GM21529 (cell line): Measurements from ENCODE around the gene CC2D2A.
"Not testable (repeated sequence)": the region's sequence is repeated elsewhere in the genome, so short reads cannot be mapped to it uniquely, and the experiment has no call there.

ENCODE experiments used
- ATAC-seq: cut with Tn5 transposase; IDR thresholded peaks from one replicate; pipeline ENCODE4 v1.9.1; 2021; ENCODE audit not compliant: unreplicated experiment

The CC2D2A gene

GRCh38 chr4:15556511-15557092, 86.9 kb downstream of the CC2D2A start:
- no peak for ATAC-seq

GRCh38 chr4:15557786-15558550, 88.3 kb downstream of the CC2D2A start:
- ATAC-seq: no peak

GRCh38 chr4:15558561-15558960, 88.9 kb downstream of the CC2D2A start:
- no peak for ATAC-seq

- no peak for ATAC-seq
Measured at GRCh38 chr4:15562114-15562513, 92.4 kb downstream of the CC2D2A start.

- ATAC-seq: no peak
Measured at GRCh38 chr4:15562623-15563022, 92.9 kb downstream of the CC2D2A start.

GRCh38 chr4:15563871-15564270, 94.2 kb downstream of the CC2D2A start:
- no peak for ATAC-seq

- no peak for ATAC-seq
Measured at GRCh38 chr4:15568821-15569220, 99.1 kb downstream of the CC2D2A start.

- ATAC-seq: no peak
Measured at GRCh38 chr4:15569746-15570145, 100.1 kb downstream of the CC2D2A start.

- ATAC-seq: no peak
Measured at GRCh38 chr4:15575966-15576365, 106.3 kb downstream of the CC2D2A start.

- no peak for ATAC-seq
Measured at GRCh38 chr4:15577508-15577907, 107.8 kb downstream of the CC2D2A start.

GRCh38 chr4:15584785-15585184, 115.1 kb downstream of the CC2D2A start:
- ATAC-seq: no peak

- ATAC-seq: no peak
Measured at GRCh38 chr4:15585331-15585730, 115.6 kb downstream of the CC2D2A start.

- ATAC-seq: no peak
Measured at GRCh38 chr4:15586066-15586465, 116.4 kb downstream of the CC2D2A start.

GRCh38 chr4:15587649-15588048, 118.0 kb downstream of the CC2D2A start:
- ATAC-seq: no peak

GRCh38 chr4:15592799-15593198, 123.1 kb downstream of the CC2D2A start:
- no peak for ATAC-seq

GRCh38 chr4:15598644-15599043, 129.0 kb downstream of the CC2D2A start:
- no peak for ATAC-seq

GRCh38 chr4:15600176-15600575, 130.5 kb downstream of the CC2D2A start:
- no peak for ATAC-seq

- no peak for ATAC-seq
Measured at GRCh38 chr4:15601862-15602261, 132.2 kb downstream of the CC2D2A start.

- no peak for ATAC-seq
Measured at GRCh38 chr4:15605537-15605936, 135.9 kb downstream of the CC2D2A start.

- no peak for ATAC-seq
Measured at GRCh38 chr4:15610855-15611254, 141.2 kb downstream of the CC2D2A start.

GRCh38 chr4:15612136-15612535, 142.5 kb downstream of the CC2D2A start:
- no peak for ATAC-seq

GRCh38 chr4:15614891-15615290, 145.2 kb downstream of the CC2D2A start:
- not testable (repeated sequence) for ATAC-seq

GRCh38 chr4:15617407-15617806, 147.7 kb downstream of the CC2D2A start:
- not testable (repeated sequence) for ATAC-seq
